NCI-H2029 treated with DMSO at 0.1 percent for 48 hours (cell line): Measurements from ENCODE around the gene B3GLCT.

Experiments used
- DNase-seq: peaks from one replicate; lab custom pipeline; 2025; lab: John Stamatoyannopoulos, UW

B3GLCT gene

GRCh38 chr13:31350560-31350959 is 150.8 kb downstream of the B3GLCT start:
- DNase-seq = no peak

GRCh38 chr13:31351376-31351775 is 151.6 kb downstream of the B3GLCT start:
- DNase-seq = no peak

GRCh38 chr13:31352467-31352866 is 152.7 kb downstream of the B3GLCT start:
- no peak for DNase-seq

- no peak for DNase-seq
Observed at GRCh38 chr13:31355001-31355400, 155.2 kb downstream of the B3GLCT start.

- no peak for DNase-seq
Observed at GRCh38 chr13:31356991-31357390, 157.2 kb downstream of the B3GLCT start.

GRCh38 chr13:31357581-31357980 is 157.8 kb downstream of the B3GLCT start:
- DNase-seq = no peak

- DNase-seq = no peak
Observed at GRCh38 chr13:31361673-31362072, 161.9 kb downstream of the B3GLCT start.

GRCh38 chr13:31365630-31366029 is 165.9 kb downstream of the B3GLCT start:
- DNase-seq = no peak

- DNase-seq = no peak
Observed at GRCh38 chr13:31367410-31367809, 167.6 kb downstream of the B3GLCT start.

- no peak for DNase-seq
Observed at GRCh38 chr13:31369213-31369612, 169.4 kb downstream of the B3GLCT start.

GRCh38 chr13:31372454-31372853 is 172.7 kb downstream of the B3GLCT start:
- no peak for DNase-seq

GRCh38 chr13:31374682-31375081 is 174.9 kb downstream of the B3GLCT start:
- no peak for DNase-seq

GRCh38 chr13:31377946-31378345 is 178.2 kb downstream of the B3GLCT start:
- DNase-seq = no peak

- DNase-seq = no peak
Observed at GRCh38 chr13:31380715-31381114, 180.9 kb downstream of the B3GLCT start.
